Stimulated activated naive B cell treated with anti-CD40 and anti-IgM and Interleukin-4, amounts not matched to agents 10 μg/mL and 1 μg/mL and 100 μg/mL, for 72 hours (primary cell): ENCODE data around the gene RPS6KB1.
"Not testable (repeated sequence)": the region's sequence is repeated elsewhere in the genome, so short reads cannot be mapped to it uniquely, and the experiment has no call there.

ENCODE experiments used
- ATAC-seq, 2 donors: fragments of 150-1000 bp; cut with Tn5 transposase; replicated peaks; 2 replicates each; pipeline ENCODE4 v1.10.0; 2021; ENCODE audit warnings: moderate library complexity in 1 of 2
- DNase-seq: peaks from one replicate; pipeline ENCODE4 v3.0.0; 2021
- H3K27ac Mint-ChIP-seq: one replicate; pipeline ENCODE4 v1.8.0; 2022; ENCODE audit warnings: mild to moderate bottlenecking, mixed read lengths
- H3K27me3 Mint-ChIP-seq, 2 donors: one replicate each; pipeline ENCODE4 v1.8.0; 2022; ENCODE audit warnings: mixed read lengths in 2 of 2
- H3K36me3 Mint-ChIP-seq, 2 donors: one replicate each; pipeline ENCODE4 v1.8.0; 2022; ENCODE audit warnings: mixed read lengths in 2 of 2, mild to moderate bottlenecking in 1 of 2
- H3K4me1 Mint-ChIP-seq, 2 donors: one replicate each; pipeline ENCODE4 v1.8.0; 2022; ENCODE audit warnings: mixed read lengths in 2 of 2, mild to moderate bottlenecking in 1 of 2
- H3K4me3 Mint-ChIP-seq, 2 donors: one replicate each; pipeline ENCODE4 v1.8.0; 2022; ENCODE audit warnings: mild to moderate bottlenecking in 2 of 2, mixed read lengths in 2 of 2, moderate library complexity in 1 of 2
- H3K9me3 Mint-ChIP-seq, 2 donors: one replicate each; pipeline ENCODE4 v1.8.0; 2022; ENCODE audit warnings: mixed read lengths in 2 of 2, mild to moderate bottlenecking in 1 of 2

The RPS6KB1 gene

DNA sequence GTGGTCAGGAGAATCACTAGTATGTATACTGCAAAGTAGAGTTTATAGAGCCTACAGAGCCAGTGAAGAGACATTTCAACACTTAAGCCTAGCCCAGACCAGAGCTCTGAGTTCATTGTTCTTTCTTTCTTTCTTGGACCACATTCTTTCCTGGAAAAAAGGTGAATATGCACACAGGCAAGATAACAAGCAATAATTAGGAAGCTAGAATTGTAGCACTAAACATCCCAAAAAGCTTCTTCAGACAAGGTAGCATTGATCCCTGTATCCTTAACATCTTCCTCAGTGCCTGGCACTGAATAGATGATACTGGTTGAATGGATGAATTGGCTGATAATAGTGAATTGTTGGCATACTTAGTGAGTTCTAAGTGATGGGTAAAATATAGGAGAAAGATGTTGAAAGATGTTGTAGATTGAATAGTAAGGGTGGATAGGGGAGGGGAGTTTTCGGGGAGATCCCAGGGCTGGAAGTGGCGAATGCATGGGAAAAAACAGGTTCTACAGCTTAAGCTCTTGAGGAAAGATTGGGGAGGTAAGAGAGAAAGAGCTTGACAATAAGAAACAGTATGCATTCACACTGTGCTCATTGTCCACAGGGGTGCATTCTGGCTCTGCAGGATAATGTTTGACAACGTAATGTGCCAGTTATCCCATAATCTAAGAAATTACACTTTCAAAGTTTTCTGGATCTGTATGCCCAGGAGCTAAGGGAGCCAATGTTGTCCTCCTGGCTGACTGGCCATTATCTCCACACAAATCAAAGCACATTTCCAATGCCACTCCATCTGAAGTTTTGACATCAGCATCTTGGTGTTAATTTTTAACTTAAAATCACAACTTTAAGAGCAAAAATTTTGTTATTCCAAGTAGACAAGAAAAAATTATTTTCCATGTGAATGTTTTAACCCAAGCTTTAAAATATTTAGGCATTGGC is 35.8 kb upstream of the RPS6KB1 start:
- ATAC-seq (no peak), DNase-seq (no peak)
- Mint-ChIP-seq H3K4me1 (peaks cover 15 to 16% of the 10 kb centered on the region in 2 donors), H3K9me3 (peaks cover 3 to 4% of the 10 kb centered on the region in 2 donors), H3K27ac (no peak overlapping the region), H3K4me3 (no peak overlapping the region), H3K27me3 (no peaks in the 10 kb centered on the region), H3K36me3 (peaks cover 6 to 9% of the 10 kb centered on the region in 2 donors)

DNA sequence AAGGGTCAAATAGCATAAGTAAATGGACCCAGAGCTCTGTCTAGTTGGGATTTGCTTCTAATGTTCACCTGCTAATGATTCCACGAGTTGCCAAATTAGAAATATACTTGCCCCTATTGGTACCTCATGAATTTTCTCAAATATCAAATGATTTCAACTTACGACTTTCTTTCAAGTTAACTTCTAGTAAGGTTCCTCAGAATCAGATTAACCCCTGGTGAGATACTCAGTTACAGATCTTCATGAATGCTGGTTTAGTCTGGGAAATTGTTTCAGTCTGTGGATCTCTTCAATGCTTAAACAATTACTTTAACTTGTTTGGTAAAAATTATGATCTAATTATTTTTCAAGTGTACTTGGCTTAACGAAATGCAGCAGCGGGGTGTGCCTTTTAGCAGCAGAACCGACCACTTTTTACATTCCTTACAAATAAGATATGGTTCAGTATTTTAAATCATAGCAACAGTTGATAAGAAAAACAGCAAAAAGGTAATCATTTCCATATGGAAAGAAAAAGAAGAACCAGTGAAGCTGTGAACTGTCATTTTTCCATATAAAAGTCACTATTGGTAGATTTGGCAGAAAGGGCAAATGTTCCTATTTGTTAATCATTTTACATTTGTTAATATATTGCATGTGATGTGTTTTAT is 34.6 kb upstream of the RPS6KB1 start:
- peaks cover 10 to 12% of the 10 kb centered on the region in 2 donors for H3K4me1 Mint-ChIP-seq
- ATAC-seq (no peak), DNase-seq (no peak)
- H3K9me3 Mint-ChIP-seq = peaks cover 0 to under 1% of the 10 kb centered on the region in 2 donors
- no peaks in the 10 kb centered on the region for H3K27me3 Mint-ChIP-seq
- H3K36me3 Mint-ChIP-seq = peaks cover 3 to 5% of the 10 kb centered on the region in 2 donors
- no peak overlapping the region for H3K27ac Mint-ChIP-seq
- H3K4me3 Mint-ChIP-seq = no peak overlapping the region

- DNase-seq = no peak
- Mint-ChIP-seq H3K4me1 (peaks cover 6 to 9% of the 10 kb centered on the region in 2 donors), H3K9me3 (no peaks in the 10 kb centered on the region), H3K27ac (no peak overlapping the region), H3K36me3 (peaks cover 3 to 5% of the 10 kb centered on the region in 2 donors), H3K27me3 (no peaks in the 10 kb centered on the region), H3K4me3 (no peak overlapping the region)
- no peak for ATAC-seq
Observed at GRCh38 chr17:59858932-59859331, 34.0 kb upstream of the RPS6KB1 start.

GRCh38 chr17:59859444-59860025 is 33.4 kb upstream of the RPS6KB1 start:
- Mint-ChIP-seq H3K27ac (no peak overlapping the region), H3K27me3 (no peaks in the 10 kb centered on the region), H3K36me3 (peaks cover 3 to 5% of the 10 kb centered on the region in 2 donors), H3K4me1 (peaks cover 6 to 9% of the 10 kb centered on the region in 2 donors), H3K9me3 (no peaks in the 10 kb centered on the region), H3K4me3 (no peak overlapping the region)
- ATAC-seq = peak; percentile 67 to 74
- no peak for DNase-seq

- Mint-ChIP-seq H3K27me3 (no peaks in the 10 kb centered on the region), H3K27ac (no peak overlapping the region), H3K4me1 (no peaks in the 10 kb centered on the region), H3K4me3 (no peak overlapping the region), H3K36me3 (peaks cover 10 to 13% of the 10 kb centered on the region in 2 donors), H3K9me3 (no peaks in the 10 kb centered on the region)
- no peak for DNase-seq
- no peak for ATAC-seq
Observed at GRCh38 chr17:59863616-59864015, 29.3 kb upstream of the RPS6KB1 start.

DNA sequence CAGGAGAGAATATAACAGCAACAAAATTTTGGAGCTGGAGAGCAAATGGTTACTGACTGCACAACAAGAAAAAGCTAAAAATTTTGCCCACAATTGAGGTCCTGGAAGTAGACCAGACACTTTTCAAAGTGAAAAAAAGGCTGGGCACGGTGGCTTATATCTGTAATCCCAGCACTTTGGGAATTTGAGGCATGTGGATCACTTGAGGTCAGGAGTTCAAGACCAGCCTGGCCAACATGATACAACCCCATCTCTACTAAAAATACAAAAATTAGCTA is 23.0 kb upstream of the RPS6KB1 start:
- Mint-ChIP-seq H3K4me1 (no peaks in the 10 kb centered on the region), H3K4me3 (no peak overlapping the region), H3K27me3 (no peaks in the 10 kb centered on the region), H3K36me3 (peaks cover 11 to 19% of the 10 kb centered on the region in 2 donors), H3K9me3 (no peaks in the 10 kb centered on the region), H3K27ac (no peak overlapping the region)
- ATAC-seq = no peak
- no peak for DNase-seq

- no peak for ATAC-seq
- DNase-seq = no peak
- no peak overlapping the region for H3K27ac Mint-ChIP-seq
Observed at GRCh38 chr17:59870482-59870881, 22.4 kb upstream of the RPS6KB1 start.

GRCh38 chr17:59872351-59872750 is 20.6 kb upstream of the RPS6KB1 start:
- H3K27ac Mint-ChIP-seq = no peak overlapping the region
- no peak overlapping the region for H3K4me3 Mint-ChIP-seq
- H3K27me3 Mint-ChIP-seq = no peaks in the 10 kb centered on the region
- ATAC-seq (no peak), DNase-seq (no peak)
- no peaks in the 10 kb centered on the region for H3K9me3 Mint-ChIP-seq
- no peaks in the 10 kb centered on the region for H3K4me1 Mint-ChIP-seq
- peaks cover 13 to 22% of the 10 kb centered on the region in 2 donors for H3K36me3 Mint-ChIP-seq

More at GRCh38 chr17:59870482-59870881, 22.4 kb upstream of the RPS6KB1 start:
- Mint-ChIP-seq H3K27me3 (no peaks in the 10 kb centered on the region), H3K36me3 (peaks cover 10 to 18% of the 10 kb centered on the region in 2 donors), H3K4me3 (no peak overlapping the region), H3K4me1 (no peaks in the 10 kb centered on the region), H3K9me3 (no peaks in the 10 kb centered on the region)

- H3K4me3 Mint-ChIP-seq, DNase-seq, H3K27me3 Mint-ChIP-seq, H3K9me3 Mint-ChIP-seq, H3K4me1 Mint-ChIP-seq, H3K27ac Mint-ChIP-seq, ATAC-seq: not testable (repeated sequence)
- peaks cover 13 to 25% of the 10 kb centered on the region in 2 donors for H3K36me3 Mint-ChIP-seq
Observed at GRCh38 chr17:59873414-59873813, 19.5 kb upstream of the RPS6KB1 start.

DNA sequence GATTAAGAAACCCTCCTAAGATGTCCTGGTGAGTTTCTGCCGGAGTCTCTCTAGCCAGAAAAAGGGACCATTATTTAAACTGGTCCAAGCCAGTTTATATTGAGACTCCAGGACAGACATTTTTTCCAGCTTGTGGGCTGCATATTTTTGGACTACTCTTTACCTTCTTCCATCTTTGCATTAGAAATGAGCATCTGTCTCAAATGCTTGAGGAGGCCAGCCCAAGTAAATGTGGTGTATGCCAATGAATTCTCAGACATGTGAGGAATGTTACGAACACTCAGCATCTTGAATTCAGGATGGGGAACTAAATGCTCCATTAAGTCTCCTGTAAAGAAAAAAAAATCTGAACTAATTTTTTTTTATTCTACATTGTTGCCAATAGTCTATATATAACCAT is 18.5 kb upstream of the RPS6KB1 start:
- no peaks in the 10 kb centered on the region for H3K9me3 Mint-ChIP-seq
- no peak overlapping the region for H3K27ac Mint-ChIP-seq
- peaks cover 11 to 23% of the 10 kb centered on the region in 2 donors for H3K36me3 Mint-ChIP-seq
- DNase-seq = no peak
- H3K4me3 Mint-ChIP-seq = no peak overlapping the region
- no peaks in the 10 kb centered on the region for H3K27me3 Mint-ChIP-seq
- H3K4me1 Mint-ChIP-seq = no peaks in the 10 kb centered on the region
- ATAC-seq = no peak

DNA sequence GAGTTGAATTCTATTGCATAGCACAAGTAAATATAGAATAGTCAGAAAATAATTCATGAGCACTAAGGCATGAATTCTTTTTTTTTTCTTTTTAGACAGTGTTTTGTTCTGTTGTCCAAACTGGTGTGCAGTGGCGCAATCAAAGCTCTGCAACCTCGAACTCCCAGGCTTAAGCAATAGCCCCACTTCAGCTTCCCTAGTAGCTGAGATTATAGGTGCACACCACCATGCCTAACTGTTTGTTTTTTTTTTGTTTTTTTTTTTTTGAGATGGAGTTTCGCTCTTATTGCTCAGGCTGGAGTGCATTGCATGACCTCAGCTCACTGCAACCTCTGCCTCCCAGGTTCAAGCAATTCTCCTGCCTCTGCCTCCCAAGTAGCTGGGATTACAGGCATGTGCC is 16.8 kb upstream of the RPS6KB1 start:
- Mint-ChIP-seq H3K27me3 (no peaks in the 10 kb centered on the region), H3K9me3 (no peaks in the 10 kb centered on the region), H3K36me3 (peaks cover 14 to 28% of the 10 kb centered on the region in 2 donors), H3K27ac (no peak overlapping the region), H3K4me1 (no peaks in the 10 kb centered on the region), H3K4me3 (no peak overlapping the region)
- DNase-seq = no peak
- no peak for ATAC-seq

GRCh38 chr17:59877965-59878364 is 15.0 kb upstream of the RPS6KB1 start:
- DNase-seq (no peak), ATAC-seq (no peak)
- no peaks in the 10 kb centered on the region for H3K9me3 Mint-ChIP-seq
- peaks cover 12 to 26% of the 10 kb centered on the region in 2 donors for H3K36me3 Mint-ChIP-seq
- no peaks in the 10 kb centered on the region for H3K4me1 Mint-ChIP-seq
- H3K27ac Mint-ChIP-seq = peak overlapping the region; percentile 20
- no peaks in the 10 kb centered on the region for H3K27me3 Mint-ChIP-seq
- no peak overlapping the region for H3K4me3 Mint-ChIP-seq

DNA sequence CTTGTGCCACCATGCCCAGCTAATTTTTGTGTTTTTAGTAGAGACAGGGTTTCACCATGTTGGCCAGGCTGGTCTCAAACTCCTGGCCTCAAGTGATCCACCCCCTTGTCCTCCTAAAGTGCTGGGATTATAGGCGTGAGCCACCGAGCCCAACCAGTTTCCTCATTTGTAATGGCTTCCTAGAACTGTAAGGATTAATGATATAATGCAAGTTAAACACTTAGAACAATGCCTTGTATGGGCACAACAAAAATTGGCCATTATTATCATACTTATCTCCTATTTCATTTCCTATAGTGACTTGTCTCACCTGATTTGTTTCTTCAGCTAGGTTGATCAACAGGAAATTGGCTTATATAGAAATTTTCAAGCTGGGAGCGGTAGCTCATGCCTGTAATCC is 14.3 kb upstream of the RPS6KB1 start:
- peaks cover 12 to 25% of the 10 kb centered on the region in 2 donors for H3K36me3 Mint-ChIP-seq
- ATAC-seq (no peak), DNase-seq (no peak)
- H3K9me3 Mint-ChIP-seq = no peaks in the 10 kb centered on the region
- no peak overlapping the region for H3K4me3 Mint-ChIP-seq
- no peak overlapping the region for H3K27ac Mint-ChIP-seq
- no peaks in the 10 kb centered on the region for H3K4me1 Mint-ChIP-seq
- H3K27me3 Mint-ChIP-seq = no peaks in the 10 kb centered on the region

DNA sequence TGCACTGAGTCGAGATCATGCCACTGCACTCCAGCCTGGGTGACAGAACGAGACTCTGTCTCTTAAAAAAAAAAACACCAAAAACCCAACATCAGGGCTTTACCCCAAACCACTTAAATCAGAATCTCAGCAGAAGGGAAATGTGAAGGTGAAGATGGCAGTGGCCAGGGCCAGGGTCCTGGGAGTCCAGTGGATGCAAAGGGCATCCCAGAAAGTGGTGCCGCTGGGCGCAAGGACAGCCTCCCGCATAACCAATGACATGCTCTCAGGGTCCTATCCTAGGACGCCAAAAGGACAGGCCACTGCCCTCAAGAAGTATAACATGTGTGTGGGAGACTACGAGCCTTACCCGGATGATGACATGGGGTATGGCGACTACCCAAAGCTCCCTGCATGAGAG is 8.1 kb upstream of the RPS6KB1 start:
- H3K27ac Mint-ChIP-seq = no peak overlapping the region
- no peaks in the 10 kb centered on the region for H3K27me3 Mint-ChIP-seq
- H3K4me3 Mint-ChIP-seq = no peak overlapping the region
- peaks cover 8 to 34% of the 10 kb centered on the region in 2 donors for H3K36me3 Mint-ChIP-seq
- DNase-seq (no peak), ATAC-seq (no peak)
- peaks cover 0 to 4% of the 10 kb centered on the region in 2 donors for H3K4me1 Mint-ChIP-seq
- no peaks in the 10 kb centered on the region for H3K9me3 Mint-ChIP-seq
